Skin epidermis (tissue), 12 donors: ENCODE measurements around the gene CCDC60.

Source experiments
- H3K27ac ChIP-seq, 21 experiments: fragments of 200-600 bp; sonication (generic) in 11 of 21; one replicate each; pipeline ENCODE4 v1.5.0; 2020; ENCODE audit warnings: mild to moderate bottlenecking in 3 of 21, inconsistent platforms in 2 of 21, moderate library complexity in 2 of 21
- H3K4me3 ChIP-seq, 7 experiments: fragments of 200-600 bp; sonication (generic) in 2 of 7; one replicate each; pipeline ENCODE4 v1.5.0; 2020; ENCODE audit warnings: inconsistent platforms in 2 of 7, mild to moderate bottlenecking in 2 of 7, moderate library complexity in 1 of 7

CCDC60 gene

DNA sequence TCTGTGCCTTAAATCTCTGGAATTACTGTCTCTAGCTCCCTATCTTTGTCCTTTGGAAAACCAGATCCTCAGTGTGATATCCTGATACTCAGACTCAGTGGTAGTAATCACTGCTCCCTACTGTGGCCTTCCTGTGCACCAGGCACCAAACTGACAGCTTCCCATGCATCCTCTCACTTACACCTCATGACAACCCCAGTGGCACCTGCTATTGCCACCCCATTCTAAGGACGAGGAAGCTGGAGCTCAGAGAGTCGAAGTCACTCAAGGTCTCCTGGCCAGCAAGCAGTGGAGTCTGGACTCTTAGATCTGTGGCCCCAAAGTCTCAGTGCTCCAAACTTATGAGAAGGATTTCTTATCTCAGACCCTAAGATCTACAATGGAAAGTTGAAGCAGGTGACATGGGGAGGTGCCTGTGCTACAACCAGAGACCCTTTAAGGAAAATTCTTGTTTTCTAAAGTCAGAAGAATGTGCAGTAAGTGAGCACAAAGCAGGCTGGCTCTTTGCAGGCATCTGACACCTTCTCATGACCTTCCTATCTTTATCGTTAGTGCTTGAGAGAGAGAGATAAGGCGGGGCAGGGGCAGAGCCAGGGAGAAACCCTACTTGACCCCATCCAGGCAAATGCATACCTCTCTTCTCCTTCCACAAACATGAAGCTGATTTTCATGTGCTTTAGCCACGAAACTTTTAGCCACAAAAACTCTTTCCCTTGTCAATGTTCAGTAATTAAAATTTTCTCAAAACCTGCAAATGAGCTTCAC, 47.1 kb downstream of the CCDC60 start:
- no peak overlapping the region for H3K4me3 ChIP-seq
- H3K27ac ChIP-seq = no peak overlapping the region

DNA sequence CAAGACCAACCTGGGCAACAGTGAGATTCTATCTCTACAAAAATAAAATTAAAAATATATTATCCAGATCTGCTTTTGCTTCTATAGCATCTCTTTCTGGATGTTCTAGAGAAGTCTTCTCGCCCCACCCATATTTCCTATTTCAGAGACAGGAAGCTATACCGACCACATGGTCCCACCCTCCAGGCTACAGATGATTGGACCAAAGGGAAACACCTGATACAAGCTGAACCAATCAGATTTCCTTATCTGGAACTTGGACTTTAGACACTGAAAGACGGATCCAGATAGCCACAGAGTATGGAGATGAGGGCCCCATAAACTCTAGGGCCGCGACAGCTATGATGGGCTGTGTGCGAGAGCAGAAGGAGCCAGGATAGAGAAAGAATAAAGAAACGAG, 48.7 kb downstream of the CCDC60 start:
- H3K4me3 ChIP-seq = no peak overlapping the region
- no peak overlapping the region for H3K27ac ChIP-seq

DNA sequence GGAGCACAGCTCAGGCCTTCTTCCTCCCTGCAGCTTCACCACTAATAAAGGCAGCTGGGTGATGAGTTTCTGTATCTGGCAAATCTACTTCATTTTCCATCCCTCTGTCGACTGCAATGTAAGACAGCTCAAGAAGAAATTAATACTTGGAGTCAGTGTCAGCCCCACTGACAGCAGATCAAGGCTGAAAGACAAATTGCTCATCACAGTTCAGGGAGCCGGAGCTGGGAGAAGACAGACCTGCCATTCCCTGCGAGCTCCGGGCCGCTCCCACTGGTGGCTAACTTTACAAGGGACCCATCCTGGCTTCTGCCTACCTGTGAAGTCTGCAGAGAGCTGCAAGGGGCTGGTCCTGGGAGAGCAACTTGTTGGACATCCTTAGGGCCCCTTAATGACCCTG, 49.8 kb downstream of the CCDC60 start:
- no peak overlapping the region for H3K4me3 ChIP-seq
- no peak overlapping the region for H3K27ac ChIP-seq

DNA sequence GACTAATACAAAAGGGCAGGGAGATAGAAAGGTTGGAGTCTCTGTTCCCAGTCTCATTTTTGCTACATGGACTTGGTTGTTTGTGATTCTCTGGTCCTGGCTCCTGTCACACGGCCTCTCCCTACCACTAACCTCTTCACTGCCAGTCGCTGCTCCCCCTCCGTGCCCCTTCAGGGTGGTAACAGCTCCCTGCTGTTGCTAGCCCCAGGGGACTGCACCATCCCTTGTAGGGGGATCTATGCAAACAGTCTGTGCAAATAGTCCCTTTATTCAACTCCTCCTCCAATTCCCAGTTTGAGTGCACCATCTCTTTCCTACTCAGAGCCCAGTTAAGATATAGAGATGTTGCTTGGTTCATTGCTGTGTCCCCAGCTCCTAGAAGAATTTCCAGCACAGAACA, 51.1 kb downstream of the CCDC60 start:
- Histone ChIP-seq H3K4me3 (no peak overlapping the region), H3K27ac (no peak overlapping the region)

DNA sequence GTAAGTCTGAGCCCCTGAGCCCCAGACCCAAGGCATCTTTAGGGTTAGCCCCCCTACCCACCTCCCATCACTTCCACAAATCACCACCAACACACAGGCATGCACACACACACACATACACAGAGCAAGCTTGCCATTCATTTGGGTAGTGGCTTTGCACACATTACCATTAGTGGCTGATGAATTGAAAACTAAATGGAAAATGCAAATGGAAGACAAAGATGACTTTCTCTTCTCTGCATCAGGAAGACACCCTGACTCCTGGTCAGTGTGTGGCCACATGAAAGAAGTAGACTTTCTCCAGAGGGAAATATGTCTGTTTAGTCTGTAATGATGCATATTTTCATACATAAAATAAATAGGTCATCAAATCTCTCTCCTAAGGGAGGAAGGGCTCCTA, 55.2 kb downstream of the CCDC60 start:
- Histone ChIP-seq H3K4me3 (no peak overlapping the region), H3K27ac (no peak overlapping the region)

DNA sequence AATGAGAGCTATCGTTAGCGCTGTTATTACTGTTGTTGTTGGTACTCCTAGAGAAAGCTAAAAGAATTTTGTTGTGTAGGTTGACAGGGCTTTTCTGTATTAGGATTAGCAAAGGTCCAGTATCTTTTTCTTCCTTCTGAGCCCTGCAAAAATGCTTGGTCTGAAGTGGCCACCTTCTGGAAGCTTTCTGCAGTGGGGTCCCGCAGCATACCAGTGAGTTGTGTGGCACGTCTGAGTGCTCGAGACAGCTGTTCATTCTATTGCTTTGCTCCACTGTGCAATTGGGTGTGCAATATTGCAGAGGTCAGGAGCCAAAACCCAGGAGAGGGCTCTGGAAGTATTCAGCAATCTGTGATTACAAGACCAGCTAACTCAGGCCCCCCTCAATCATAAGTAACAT, 57.1 kb downstream of the CCDC60 start:
- Histone ChIP-seq H3K4me3 (no peak overlapping the region), H3K27ac (no peak overlapping the region)

DNA sequence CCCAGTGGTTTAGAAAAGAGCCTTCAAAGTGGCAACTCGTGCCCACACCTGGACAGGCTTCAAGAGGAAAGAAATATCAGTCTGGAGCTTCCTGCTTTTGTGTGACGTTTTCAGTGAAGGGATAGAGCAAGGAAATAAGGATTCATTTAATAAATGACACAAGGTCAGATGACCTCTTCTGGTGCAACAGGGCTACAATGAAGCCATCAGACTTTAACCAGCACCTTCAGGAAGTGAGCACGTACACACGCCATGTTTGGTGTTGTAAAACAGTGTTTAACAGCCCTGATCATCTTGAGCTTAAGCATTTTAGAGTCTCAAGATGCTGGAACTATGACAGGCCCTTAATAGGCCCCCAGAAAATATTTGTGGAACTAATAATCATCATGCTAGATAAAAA, 59.1 kb downstream of the CCDC60 start:
- Histone ChIP-seq H3K4me3 (no peak overlapping the region), H3K27ac (no peak overlapping the region)

DNA sequence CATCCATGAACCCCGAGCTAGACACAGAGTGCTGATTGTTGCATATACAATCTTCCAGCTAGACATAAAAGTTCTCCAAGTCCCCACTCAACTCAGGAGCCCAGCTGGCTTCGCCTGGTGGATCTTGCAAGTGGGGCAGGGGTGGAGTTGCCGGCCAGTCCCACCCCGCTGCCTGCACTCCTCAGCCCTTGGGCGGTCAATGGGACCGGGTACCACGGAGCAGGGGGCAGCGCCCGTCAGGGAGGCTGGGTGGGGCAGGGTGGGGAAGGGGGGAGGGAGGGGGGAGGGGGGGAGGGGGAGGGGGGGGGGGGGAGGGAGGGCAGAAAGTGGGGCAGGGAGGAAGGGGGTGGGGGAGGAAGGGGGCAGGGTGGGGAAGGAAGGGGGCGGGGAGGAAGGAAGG, 63.0 kb downstream of the CCDC60 start:
- no peak overlapping the region for H3K4me3 ChIP-seq
- H3K27ac ChIP-seq = no peak overlapping the region

DNA sequence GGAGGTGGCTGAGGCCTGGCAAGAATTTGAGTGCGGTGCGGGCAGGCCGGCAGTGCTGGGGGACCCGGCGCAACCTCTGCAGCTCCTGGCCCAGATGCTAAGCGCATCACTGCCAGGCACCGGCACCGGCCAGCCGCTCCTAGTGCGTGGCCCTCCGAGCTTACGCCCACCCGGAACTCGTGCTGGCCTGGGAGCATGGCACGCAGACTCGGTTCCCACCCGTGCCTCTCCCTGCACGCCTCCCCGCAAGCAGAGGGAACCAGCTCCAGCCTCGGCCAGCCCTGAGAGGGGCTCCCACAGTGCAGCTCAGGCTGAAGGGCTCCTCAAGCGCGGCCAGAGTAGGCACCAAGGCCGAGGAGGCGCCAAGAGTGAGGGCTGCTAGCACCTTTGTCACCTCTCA, 63.7 kb downstream of the CCDC60 start:
- no peak overlapping the region for H3K4me3 ChIP-seq
- no peak overlapping the region for H3K27ac ChIP-seq

DNA sequence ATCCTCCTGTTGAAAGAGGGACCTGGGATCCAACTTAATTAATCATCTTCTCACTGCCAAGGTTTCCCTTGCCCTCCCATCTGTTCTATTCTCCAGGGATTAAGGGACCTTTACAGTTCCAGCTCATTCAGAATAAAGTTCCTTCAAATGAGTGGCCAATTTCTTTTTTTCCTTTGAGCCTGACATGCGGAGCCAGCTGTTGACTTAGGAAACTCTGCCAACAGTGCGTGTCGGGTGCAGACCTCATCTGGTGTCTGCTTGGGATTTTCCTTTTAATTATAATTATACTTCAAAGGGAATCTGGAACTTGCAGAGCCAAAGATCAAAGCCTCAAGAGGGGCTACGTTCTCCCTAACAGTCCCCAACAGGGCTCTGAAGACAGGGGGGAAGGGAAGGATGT, 64.8 kb downstream of the CCDC60 start:
- no peak overlapping the region for H3K27ac ChIP-seq

DNA sequence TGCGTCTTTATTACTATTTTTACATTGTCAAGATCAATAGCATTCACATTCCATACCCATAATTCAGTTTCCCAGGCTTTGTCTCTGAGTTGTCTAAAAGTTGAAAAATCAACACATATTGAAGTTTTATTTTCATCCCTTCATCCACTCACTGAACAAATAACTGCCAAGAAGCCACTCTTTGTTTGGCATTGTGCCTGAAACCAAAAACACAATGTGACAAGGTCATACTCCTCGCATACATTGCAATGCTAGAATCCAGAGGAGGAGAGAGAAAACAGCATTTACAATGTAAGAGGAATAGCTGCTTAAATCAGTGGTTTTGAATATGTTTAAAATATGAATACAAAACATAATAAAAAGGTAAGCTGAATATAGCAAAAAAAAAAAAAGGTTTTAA, 71.8 kb downstream of the CCDC60 start:
- Histone ChIP-seq H3K4me3 (no peak overlapping the region), H3K27ac (no peak overlapping the region)

More for the DNA sequence above, 64.8 kb downstream of the CCDC60 start:
- H3K4me3 ChIP-seq = no peak overlapping the region

DNA sequence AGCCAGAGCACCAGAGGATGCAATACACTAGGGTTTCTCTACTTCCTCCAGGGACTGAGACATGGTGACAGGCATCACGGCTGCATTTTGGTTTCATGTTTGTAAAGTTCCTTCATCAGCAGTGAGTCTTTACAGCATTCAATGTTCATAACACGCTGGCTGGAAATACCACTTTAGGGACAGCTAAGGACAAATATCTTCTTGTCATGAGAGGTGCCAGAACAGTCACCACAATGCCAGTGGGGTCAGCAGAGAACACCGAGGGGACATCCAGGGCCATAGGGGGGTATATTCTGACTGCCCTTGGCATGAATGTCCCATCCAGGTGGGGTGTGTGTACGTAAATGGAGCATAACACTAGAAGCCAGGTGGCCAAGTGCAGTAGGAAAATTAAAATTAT, 72.3 kb downstream of the CCDC60 start:
- H3K27ac ChIP-seq = no peak overlapping the region

DNA sequence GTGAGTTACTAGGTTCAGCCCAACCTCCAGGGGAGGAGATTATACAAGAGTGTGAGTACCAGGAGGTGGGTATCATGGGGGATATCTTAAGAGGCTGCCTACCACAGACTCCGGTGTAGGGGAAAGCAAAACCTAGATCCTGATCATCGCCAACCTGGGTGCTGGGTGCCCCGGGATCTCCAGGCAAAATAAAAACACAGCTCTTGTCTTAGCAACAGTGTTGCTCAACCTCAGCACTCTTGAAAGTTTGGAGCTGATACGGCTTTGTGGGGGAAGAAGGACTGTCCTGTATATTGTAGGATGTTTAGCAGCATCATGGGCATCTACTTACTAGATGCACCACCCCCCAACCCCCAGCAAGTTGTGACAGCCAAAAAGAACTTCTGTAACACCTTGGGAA, 74.5 kb downstream of the CCDC60 start:
- no peak overlapping the region for H3K27ac ChIP-seq
- H3K4me3 ChIP-seq = no peak overlapping the region

More for the DNA sequence above, 72.3 kb downstream of the CCDC60 start:
- no peak overlapping the region for H3K4me3 ChIP-seq

DNA sequence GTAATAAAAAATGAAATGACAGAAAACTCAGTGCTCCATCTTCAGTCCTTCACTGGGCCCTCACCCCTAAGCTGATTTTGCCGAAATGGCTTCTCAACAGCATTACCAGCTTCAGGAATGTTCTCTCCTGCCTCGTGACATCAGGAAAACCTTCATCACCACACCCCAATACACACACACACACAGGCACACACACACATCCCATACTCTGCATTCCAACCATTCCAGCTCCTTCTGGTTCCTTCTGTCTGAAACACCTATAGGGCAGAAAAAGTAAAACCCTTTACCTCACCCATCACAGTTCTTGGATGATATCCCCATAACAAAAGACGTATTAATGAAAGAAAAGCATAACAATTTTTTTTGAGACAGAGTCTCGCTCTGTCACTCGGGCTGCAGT, 75.9 kb downstream of the CCDC60 start:
- H3K27ac ChIP-seq = no peak overlapping the region
- H3K4me3 ChIP-seq = no peak overlapping the region

DNA sequence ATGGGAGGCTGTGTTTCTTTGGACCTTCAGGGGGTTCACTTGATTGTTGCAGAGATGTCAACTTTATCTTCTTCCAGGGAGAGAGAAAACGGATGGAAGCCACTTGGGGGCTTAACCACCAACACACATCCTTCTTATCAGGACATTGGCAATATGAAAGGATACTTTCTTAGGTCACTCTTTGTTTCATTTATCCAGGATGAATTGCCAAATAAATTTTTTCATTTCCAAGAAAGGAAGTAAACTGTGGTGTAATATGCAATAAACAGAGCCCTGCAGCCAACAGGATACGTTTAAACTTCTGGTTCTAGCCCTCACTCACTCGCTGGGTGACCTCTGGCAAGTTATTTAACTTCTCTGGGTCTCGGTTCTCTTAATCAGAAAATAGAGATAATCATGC, 77.8 kb downstream of the CCDC60 start:
- Histone ChIP-seq H3K27ac (no peak overlapping the region), H3K4me3 (no peak overlapping the region)

DNA sequence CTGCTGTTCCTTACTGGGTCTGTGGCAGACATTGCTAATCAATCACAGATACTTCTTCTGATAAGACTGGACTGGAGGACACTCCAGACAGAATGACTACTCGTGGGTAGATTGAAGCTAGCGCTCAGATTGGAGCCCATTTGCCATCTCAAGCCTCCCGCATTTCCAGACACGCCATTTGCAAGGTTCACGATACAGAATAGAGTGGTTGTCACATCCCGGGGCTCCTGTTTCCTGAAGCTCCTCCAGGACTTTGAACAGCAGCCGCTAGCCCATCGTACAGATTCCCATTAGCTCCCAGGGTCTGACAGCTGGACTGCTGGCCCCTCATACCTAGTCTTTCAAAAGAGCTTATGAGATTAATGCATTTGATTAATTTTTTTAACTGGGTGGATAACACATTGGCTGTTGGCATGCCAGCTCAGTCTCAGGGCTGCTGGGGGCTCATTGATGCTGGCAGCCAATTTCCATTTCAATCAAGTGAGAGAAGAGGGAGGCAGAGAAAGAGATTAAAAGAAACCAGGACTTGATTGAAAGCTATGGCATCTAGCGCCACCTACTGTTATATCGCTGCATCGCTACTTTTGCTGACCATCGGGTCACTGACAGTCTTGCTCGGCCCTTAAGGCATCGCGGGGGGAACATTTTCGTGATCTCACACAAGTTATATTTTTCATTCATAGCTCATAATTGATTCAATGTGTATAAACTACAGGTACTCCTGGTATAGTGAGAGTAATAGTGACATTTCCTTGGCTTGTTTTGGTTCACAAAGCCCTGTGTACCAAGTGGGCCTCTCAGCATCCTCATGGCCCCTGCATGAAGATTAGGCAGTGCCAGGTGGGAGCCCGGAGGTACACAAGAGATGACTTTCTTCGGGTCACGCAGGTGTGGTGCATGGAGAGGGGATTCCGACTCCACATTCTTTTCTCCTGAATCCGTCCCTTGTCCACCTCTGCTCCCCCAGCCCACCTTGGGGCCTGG, 78.6 kb downstream of the CCDC60 start:
- no peak overlapping the region for H3K27ac ChIP-seq
- no peak overlapping the region for H3K4me3 ChIP-seq

DNA sequence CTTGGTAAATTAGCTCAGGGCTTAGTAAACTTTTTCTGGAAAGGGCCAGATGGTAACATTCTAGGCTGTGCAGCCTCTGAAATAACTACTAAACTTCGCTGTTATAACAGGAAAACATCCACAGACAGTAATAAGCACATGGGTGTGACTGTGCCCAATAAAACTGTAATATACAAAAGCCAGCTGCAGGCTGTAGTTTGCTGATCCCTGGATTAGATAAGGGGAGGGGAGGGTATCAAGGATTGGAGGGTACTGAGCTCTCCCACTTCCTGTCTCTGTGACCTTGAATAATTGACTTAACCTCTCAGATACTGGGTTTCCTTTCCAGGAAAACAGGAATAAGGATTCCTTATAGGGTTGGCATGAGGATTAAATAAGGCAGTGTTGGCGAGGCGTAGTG, 81.2 kb downstream of the CCDC60 start:
- Histone ChIP-seq H3K4me3 (no peak overlapping the region), H3K27ac (no peak overlapping the region)

DNA sequence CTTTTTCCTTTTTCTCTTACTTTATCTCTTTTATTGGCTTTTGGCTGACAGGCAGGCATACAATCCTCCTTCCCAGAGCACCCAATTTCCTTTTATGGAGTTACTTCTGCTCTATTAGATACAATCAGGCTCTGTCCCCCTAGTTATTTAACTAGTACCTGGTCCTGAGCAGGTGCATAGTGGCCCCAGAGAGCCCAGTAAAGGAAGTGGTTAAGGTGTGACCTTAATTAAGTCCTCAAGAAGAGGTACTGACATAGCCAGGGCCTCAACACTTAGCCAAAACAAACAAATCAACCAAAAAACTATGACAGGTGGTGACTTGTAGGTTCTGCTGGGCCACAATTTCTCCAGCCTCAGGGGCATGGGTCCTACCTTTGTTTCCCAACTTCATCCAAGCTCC, 82.9 kb downstream of the CCDC60 start:
- no peak overlapping the region for H3K4me3 ChIP-seq

DNA sequence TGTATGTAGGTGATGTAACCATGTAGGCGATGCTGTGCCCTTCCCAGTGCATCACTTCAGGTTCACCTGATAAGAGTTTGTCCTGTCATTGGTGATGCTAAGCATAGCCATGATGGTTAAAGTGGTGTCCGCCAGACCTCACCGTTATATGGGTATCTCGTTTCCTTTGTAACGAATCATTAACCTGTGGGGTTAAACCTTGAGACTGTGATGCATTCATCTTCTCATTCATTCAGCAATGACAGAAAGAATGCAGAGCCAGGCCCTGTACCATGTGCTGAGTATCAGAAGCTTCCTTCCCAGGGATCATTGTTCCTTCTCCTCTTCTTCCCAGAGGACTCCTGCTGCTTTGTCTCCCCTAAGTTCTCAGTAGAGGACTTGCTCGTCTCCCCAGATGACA, 84.9 kb downstream of the CCDC60 start:
- Histone ChIP-seq H3K4me3 (no peak overlapping the region), H3K27ac (no peak overlapping the region)

More for the DNA sequence above, 82.9 kb downstream of the CCDC60 start:
- H3K27ac ChIP-seq = no peak overlapping the region

DNA sequence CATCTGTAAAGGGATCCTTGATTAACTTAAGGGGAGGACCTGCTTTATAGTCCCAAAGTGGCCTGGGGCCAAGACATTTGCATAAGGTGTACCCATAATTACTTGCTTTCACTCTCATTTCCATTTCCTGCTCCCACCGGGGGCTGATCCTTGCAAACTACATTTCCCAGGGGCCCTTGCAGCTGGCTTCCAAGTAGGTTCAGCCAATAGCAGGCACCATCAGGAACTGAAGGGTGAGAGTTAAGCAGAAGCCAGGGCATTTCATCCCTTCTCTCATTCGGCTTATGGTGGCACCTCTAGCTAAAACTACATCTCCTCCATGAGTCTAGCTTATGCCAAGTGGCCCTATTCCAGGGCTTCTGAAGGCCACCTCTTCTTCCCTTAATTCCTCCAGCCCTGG, 88.8 kb downstream of the CCDC60 start:
- Histone ChIP-seq H3K4me3 (no peak overlapping the region), H3K27ac (no peak overlapping the region)

DNA sequence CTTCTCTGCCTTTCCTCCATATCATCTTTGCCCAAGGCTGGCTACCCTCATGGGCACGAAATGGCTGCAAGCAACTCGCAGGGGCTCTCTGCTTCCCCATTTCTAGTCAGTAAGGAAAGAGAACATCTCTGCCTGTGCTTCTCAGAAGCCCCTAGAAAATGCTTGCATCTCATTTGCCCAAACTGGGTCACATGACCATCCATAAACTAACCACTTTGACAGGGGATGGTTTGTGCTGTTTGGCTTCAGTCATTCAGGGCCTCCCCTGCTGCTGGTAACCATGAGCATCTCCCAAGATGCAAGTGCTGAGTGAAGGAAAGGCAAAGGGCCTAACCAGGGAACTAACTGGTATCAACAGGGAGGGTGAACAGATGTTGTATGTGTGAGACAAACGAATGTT, 91.1 kb downstream of the CCDC60 start:
- Histone ChIP-seq H3K27ac (no peak overlapping the region), H3K4me3 (no peak overlapping the region)
